Measurements from ENCODE around the gene ATCAY.
"Not testable (repeated sequence)": the region's sequence is repeated elsewhere in the genome, so short reads cannot be mapped to it uniquely, and the experiment has no call there.

Gene ATCAY

DNA sequence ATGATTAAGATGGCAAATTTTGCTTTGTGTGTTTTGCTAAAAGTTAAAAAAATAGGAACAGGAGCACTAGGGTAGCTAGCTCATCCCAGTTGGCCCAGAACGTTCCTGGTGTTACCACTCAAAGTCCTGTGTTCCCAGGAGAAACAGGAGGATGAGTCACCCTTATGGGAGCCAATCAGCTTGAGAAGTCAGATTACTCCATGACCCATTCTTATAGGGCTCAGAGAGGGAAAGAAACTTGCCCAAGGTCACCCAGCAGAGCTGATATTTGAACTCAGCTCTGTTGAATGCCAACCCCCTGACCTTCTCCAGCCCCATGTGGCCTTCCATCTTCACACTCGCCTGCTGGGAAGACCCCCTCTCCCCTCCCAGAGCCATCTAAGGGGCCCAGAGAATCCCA is 65.4 kb downstream of the ATCAY start:
- no peaks in the 10 kb centered on the region for H3K9me3 ChIP-seq (ENCODE audit: control insufficient read depth, low read length)
- H3K4me1 ChIP-seq (ENCODE audit: control insufficient read depth, insufficient read depth, low read length), result no peaks in the 10 kb centered on the region
- no peak overlapping the region for H3K9ac ChIP-seq (ENCODE audit: low read length)
- H3K4me3 ChIP-seq (ENCODE audit: low read length), result no peak overlapping the region
- no peaks in the 10 kb centered on the region for H3K36me3 ChIP-seq (ENCODE audit: control insufficient read depth, insufficient read depth, low read length)
- H3K27me3 ChIP-seq (ENCODE audit: control insufficient read depth, insufficient read depth, low read length), result peaks cover under 1% of the 10 kb centered on the region

DNA sequence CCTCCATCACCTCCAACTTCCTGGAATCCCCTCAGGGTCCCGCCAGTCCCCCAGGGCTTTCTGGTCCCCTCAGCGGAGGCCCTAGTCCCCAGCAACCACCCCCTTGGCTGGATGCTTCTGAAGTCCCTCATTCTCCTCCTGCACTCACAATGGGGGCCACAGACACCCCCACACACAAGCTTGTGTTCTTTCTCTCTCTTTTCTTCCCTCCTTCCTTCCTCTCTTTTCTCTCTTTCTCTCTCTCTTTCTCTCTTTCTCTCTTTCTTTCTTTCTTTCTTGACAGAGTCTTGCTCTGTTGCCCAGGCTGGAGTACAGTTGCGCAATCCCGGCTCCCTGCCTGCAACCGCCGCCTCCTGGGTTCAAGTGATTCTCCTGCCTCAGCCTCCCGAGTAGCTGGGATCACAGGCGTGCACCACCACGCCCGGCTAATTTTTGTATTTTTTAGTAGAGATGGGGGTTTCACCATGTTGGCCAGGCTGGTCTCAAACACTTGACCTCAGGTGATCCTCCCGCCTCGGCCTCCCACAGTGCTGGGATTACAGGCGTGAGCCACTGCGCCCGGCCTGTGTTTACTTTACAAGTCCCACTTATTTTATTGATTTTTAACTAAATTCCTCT is 66.9 kb downstream of the ATCAY start:
- not testable (repeated sequence) for H3K4me3 ChIP-seq (ENCODE audit: low read length); H3K4me1 ChIP-seq (ENCODE audit: control insufficient read depth, insufficient read depth, low read length); H3K36me3 ChIP-seq (ENCODE audit: control insufficient read depth, insufficient read depth, low read length); H3K9me3 ChIP-seq (ENCODE audit: control insufficient read depth, low read length); H3K9ac ChIP-seq (ENCODE audit: low read length); H3K27me3 ChIP-seq (ENCODE audit: control insufficient read depth, insufficient read depth, low read length)

DNA sequence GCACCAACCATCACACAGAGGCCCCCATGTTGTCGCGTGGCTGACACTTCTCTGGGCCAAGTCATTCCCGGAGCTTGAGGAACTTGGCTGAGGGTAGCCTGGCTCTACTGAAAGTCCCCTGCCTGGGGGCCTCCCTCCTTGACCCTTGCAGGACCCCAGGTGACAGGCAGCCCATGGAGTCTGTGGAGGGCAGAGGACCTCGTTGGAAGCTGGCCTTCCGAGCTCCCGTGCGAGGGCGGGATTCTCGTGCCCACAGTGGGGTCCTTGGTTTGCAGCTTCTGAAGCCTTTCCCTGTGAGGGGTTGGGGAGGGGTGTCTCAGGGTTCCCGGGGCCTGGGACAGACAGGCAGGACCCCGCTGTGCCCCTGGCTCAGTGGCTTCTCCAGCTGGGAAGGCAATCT is 68.8 kb downstream of the ATCAY start:
- Histone ChIP-seq H3K4me1 (ENCODE audit: control insufficient read depth, insufficient read depth, low read length) (no peaks in the 10 kb centered on the region), H3K9ac (ENCODE audit: low read length) (no peak overlapping the region)

DNA sequence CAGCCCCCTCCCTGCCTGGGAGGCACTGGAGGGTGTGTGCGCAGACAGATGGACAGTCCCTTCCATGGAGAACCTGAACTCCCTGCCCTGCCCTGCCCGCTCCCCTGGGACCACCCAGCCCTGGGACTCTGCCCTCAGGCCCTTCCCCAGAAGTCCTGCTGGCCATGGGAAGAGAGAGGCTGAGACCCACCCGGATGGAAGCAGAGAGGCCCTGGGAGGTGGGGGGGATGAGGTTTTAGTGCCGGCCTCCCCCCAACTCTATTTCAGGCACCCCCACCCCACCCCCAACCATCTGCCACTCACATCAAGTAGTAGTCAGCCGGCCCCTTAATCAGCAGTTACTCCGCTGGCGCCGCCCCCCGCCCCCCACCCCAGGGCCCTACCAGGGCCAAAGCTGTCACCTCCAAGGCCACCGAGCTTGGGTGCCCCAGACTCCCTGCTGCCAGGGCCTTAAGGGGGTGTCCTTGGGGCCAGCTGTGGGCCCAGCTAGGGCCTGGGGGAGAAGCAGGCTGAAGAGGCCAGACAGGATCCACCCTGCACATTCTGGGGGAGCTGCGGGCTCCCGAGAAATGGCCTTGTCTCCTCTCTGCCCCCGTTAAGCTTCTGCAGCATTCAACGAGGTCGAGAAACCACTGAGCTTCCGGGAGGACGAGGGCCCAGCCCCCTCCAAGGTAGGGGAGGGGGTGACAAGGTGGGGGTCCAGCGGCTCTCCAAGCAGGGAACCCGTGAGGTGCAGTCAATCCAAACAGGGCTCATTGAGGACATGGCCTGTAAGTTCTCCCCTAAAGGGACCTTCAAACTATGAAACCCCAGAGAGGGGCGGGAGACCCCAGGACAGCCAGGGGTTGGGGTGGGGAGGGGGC is 69.7 kb downstream of the ATCAY start:
- Histone ChIP-seq H3K36me3 (ENCODE audit: control insufficient read depth, insufficient read depth, low read length) (no peaks in the 10 kb centered on the region), H3K9ac (ENCODE audit: low read length) (no peak overlapping the region), H3K4me3 (ENCODE audit: low read length) (no peak overlapping the region), H3K4me1 (ENCODE audit: control insufficient read depth, insufficient read depth, low read length) (no peaks in the 10 kb centered on the region), H3K9me3 (ENCODE audit: control insufficient read depth, low read length) (no peaks in the 10 kb centered on the region), H3K27me3 (ENCODE audit: control insufficient read depth, insufficient read depth, low read length) (peaks cover 8% of the 10 kb centered on the region)

More for the DNA sequence above, 68.8 kb downstream of the ATCAY start:
- H3K27me3 ChIP-seq (ENCODE audit: control insufficient read depth, insufficient read depth, low read length), result peaks cover 8% of the 10 kb centered on the region
- no peaks in the 10 kb centered on the region for H3K36me3 ChIP-seq (ENCODE audit: control insufficient read depth, insufficient read depth, low read length)
- no peak overlapping the region for H3K4me3 ChIP-seq (ENCODE audit: low read length)
- no peaks in the 10 kb centered on the region for H3K9me3 ChIP-seq (ENCODE audit: control insufficient read depth, low read length)

DNA sequence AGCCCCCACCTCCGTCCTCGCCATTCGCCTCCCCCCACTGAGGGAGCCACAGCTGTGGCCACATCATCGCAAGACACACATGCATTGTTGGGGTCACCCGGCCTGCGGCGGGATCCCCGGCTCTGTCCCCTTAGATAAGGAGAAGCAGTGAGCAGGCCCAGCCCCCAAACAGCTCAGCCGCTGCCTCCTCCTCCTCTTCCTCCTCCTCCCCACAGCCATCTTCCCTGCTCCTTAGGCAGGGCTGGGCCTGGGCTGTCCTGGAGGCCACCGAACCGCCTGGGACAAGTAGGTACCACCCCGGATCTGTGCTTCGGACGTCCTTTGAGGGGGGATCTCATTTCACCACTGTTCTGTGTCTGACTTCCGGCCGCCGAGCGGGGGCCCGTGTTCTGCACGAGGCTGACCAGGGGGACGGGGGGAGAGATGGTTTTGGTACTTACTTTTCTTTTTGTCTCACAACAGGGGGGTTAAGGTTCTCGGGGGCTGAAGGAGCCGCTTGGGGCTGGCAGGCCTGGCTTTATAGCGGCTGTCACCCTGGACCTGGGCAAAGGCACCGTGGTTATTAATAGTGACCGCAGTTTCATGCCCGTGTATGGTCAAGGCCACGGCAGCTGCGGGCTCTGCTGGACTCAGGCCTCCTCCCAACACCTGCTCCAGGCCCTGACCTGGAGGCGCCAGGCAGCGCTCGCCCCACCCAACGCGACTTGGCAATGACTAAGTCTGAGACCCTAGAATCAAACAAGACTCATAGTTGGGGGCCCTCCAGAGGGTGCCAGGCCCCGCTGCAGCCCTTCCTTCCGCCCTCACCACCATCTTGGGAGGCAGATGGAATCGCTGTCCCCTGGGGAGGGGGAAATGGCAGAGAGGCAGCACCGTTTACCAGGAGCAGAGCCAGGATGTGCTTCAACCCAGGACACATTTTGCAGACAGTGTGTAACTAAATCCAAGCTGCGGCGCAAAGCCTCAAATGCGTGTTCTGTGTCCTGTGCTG is 70.7 kb downstream of the ATCAY start:
- H3K9ac ChIP-seq (ENCODE audit: low read length), result no peak overlapping the region
- H3K9me3 ChIP-seq (ENCODE audit: control insufficient read depth, low read length), result no peaks in the 10 kb centered on the region
- no peak overlapping the region for H3K4me3 ChIP-seq (ENCODE audit: low read length)
- no peaks in the 10 kb centered on the region for H3K4me1 ChIP-seq (ENCODE audit: control insufficient read depth, insufficient read depth, low read length)
- no peaks in the 10 kb centered on the region for H3K36me3 ChIP-seq (ENCODE audit: control insufficient read depth, insufficient read depth, low read length)
- H3K27me3 ChIP-seq (ENCODE audit: control insufficient read depth, insufficient read depth, low read length), result peaks cover 8% of the 10 kb centered on the region

DNA sequence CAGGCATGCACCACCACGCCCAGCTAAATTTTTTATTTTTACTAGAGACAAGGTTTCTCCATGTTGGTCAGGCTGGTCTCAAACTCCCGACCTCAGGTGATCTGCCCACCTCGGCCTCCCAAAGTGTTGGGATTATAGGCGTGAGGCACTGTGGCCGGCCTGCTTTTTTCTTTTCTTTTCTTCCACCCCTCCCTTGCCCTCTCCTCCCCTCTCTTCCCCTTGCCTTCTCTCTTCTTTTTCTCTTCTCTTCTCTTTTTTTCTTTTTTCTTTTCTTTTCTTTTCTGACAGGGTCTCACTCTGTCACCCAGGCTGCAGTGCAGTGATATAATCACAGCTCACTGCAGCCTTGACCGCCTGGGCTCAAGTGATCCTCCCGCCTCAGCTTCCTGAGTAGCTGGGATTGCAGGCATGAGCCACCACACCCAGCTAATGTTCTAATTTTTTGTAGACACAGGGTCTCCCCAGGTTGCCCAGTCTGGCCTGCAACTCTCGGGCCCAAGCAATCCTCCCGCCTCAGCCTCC is 72.3 kb downstream of the ATCAY start:
- H3K27me3 ChIP-seq (ENCODE audit: control insufficient read depth, insufficient read depth, low read length); H3K9me3 ChIP-seq (ENCODE audit: control insufficient read depth, low read length); H3K4me1 ChIP-seq (ENCODE audit: control insufficient read depth, insufficient read depth, low read length); H3K9ac ChIP-seq (ENCODE audit: low read length); H3K4me3 ChIP-seq (ENCODE audit: low read length); H3K36me3 ChIP-seq (ENCODE audit: control insufficient read depth, insufficient read depth, low read length): not testable (repeated sequence)

DNA sequence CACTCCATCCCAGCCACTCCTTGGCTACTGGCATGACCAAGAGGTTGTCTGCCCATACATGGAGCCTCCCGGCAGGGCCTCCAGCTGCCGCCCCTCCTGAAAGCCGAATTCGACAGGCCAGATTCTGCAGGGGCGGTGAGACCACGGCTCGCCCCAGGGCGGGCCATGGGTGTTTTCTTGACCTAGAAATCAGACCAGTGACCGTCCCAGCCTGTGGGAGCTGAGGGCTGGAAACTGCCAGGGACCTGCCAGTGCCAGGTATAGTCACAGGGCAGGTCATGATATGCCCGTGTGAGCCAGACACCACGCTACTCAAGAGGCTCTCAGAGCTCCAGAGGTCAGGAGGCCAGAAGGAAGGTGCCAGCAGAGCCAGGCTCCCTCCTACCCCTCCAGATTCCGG is 73.6 kb downstream of the ATCAY start:
- Histone ChIP-seq H3K4me1 (ENCODE audit: control insufficient read depth, insufficient read depth, low read length) (no peaks in the 10 kb centered on the region), H3K4me3 (ENCODE audit: low read length) (no peak overlapping the region), H3K27me3 (ENCODE audit: control insufficient read depth, insufficient read depth, low read length) (peaks cover 8% of the 10 kb centered on the region), H3K36me3 (ENCODE audit: control insufficient read depth, insufficient read depth, low read length) (no peaks in the 10 kb centered on the region), H3K9ac (ENCODE audit: low read length) (no peak overlapping the region), H3K9me3 (ENCODE audit: control insufficient read depth, low read length) (no peaks in the 10 kb centered on the region)

DNA sequence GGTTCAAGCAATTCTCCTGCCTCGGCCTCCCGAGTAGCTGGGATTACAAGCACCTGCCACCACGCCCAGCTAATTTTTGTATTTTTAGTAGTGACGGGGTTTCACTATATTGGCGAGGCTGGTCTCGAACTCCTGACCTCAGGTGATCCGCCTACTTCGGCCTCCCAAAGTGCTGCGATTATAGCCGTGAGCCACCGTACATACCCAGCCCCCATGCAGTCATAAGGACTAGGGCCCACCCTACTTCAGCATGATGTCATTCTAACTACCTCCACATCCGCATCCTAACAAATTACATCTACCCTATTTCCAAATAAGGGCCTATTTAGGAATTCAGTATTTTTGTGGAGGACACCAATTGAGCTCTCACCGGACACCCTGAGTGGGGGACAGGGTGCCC is 74.8 kb downstream of the ATCAY start:
- H3K36me3 ChIP-seq (ENCODE audit: control insufficient read depth, insufficient read depth, low read length); H3K4me1 ChIP-seq (ENCODE audit: control insufficient read depth, insufficient read depth, low read length); H3K9ac ChIP-seq (ENCODE audit: low read length): not testable (repeated sequence)

DNA sequence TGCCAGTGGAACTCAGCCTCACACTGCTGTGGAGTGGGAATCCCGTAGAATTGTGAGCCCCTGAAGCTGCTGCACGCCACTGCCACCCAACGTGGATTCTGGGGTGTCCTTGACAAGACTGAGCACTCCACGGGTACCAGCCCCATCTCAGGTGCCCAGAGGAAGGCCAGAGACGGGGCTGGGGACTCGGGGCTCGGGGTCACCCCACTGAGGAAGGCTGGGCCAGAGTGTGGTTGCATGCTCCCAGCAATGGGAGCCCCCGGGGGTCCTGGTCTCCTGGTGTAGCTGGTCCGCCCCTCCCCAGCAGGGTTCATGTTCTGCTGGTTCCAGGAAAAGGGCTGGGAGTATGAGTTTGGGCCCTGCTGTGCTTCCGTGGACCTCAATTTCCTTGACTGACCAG is 75.2 kb downstream of the ATCAY start:
- H3K9me3 ChIP-seq (ENCODE audit: control insufficient read depth, low read length), result no peaks in the 10 kb centered on the region
- H3K36me3 ChIP-seq (ENCODE audit: control insufficient read depth, insufficient read depth, low read length), result no peaks in the 10 kb centered on the region
- H3K9ac ChIP-seq (ENCODE audit: low read length), result no peak overlapping the region
- peaks cover 8% of the 10 kb centered on the region for H3K27me3 ChIP-seq (ENCODE audit: control insufficient read depth, insufficient read depth, low read length)
- H3K4me3 ChIP-seq (ENCODE audit: low read length), result no peak overlapping the region
- no peaks in the 10 kb centered on the region for H3K4me1 ChIP-seq (ENCODE audit: control insufficient read depth, insufficient read depth, low read length)

More for the DNA sequence above, 74.8 kb downstream of the ATCAY start:
- not testable (repeated sequence) for H3K4me3 ChIP-seq (ENCODE audit: low read length); H3K9me3 ChIP-seq (ENCODE audit: control insufficient read depth, low read length); H3K27me3 ChIP-seq (ENCODE audit: control insufficient read depth, insufficient read depth, low read length)

DNA sequence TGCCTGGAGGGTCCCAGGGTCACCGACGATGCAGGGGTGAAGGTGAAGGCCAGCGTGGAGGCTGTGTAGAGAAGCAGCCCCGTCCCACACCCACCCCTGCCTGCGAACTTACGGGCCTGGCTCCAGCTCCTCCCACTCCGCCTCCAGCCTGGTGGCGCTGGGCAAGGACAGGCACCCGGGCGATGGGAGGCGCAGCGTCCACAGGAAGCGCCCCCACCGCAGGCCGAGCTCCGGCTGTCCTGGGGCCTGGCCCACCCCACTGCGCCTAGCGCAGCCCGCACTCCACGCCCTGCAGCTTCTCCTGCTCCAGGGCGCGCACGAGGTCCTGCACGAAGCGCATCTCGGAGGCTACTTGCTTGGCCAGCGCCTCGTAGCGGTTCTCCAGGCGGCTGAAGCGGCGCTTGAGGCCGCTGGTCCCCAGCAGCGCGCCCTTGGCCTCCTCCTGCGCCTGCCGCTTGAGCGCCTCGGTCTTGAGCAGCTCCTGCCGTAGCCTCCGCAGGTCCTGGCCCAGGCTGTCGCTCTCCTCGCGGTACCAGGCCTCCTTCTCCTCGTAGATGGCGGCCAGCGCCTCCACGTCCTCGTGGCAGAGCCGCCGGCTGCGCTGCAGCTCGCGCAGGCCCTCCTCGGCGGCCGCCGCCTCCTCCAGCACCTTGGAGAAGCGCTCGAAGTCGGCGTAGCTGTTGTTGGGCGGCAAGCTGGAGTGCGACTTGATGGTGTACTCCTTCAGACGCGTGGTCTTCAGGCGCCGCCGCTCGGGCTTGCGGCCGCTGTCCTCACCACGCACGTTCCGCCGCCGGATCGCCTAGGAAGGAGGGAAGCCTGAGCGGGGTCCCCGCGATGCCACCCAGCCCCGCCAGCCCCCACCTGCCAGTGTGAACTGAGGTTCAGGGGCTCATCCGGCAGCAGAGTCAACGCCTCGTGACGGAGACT is 78.6 kb downstream of the ATCAY start:
- Histone ChIP-seq H3K9ac (ENCODE audit: low read length) (no peak overlapping the region), H3K9me3 (ENCODE audit: control insufficient read depth, low read length) (no peaks in the 10 kb centered on the region), H3K36me3 (ENCODE audit: control insufficient read depth, insufficient read depth, low read length) (peaks cover 5% of the 10 kb centered on the region), H3K4me3 (ENCODE audit: low read length) (no peak overlapping the region), H3K4me1 (ENCODE audit: control insufficient read depth, insufficient read depth, low read length) (no peaks in the 10 kb centered on the region), H3K27me3 (ENCODE audit: control insufficient read depth, insufficient read depth, low read length) (no peaks in the 10 kb centered on the region)

DNA sequence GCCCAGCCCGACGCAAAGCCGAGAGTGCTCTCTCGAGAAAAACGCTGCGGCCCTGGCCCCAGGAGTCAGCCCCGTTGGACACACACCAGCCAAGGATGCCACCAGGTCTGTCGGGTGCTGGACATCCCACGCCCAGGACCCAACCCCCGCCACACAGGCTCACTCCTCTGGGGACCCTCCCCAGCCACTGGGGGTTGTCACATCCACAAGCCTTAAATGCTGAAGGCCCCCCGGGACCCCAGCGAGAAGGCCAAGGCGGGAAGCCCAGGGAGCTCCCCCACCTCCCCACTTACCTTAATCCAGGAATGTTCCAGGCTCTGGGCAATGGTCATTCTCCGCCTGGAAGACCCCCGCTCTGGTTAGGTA is 79.3 kb downstream of the ATCAY start:
- no peaks in the 10 kb centered on the region for H3K9me3 ChIP-seq (ENCODE audit: control insufficient read depth, low read length)
- no peak overlapping the region for H3K4me3 ChIP-seq (ENCODE audit: low read length)
- H3K27me3 ChIP-seq (ENCODE audit: control insufficient read depth, insufficient read depth, low read length), result no peaks in the 10 kb centered on the region
- H3K4me1 ChIP-seq (ENCODE audit: control insufficient read depth, insufficient read depth, low read length), result no peaks in the 10 kb centered on the region
- H3K9ac ChIP-seq (ENCODE audit: low read length), result no peak overlapping the region
- H3K36me3 ChIP-seq (ENCODE audit: control insufficient read depth, insufficient read depth, low read length), result peaks cover 5% of the 10 kb centered on the region
